AG20443 (cell line): ENCODE results near the gene CFAP299.
A peak's percentile ranks its signal among the peaks of the same experiment; 100 is the strongest.

Source experiments
- DNase-seq: peaks from one replicate; pipeline ENCODE4 v3.0.0; 2012; ENCODE audit warnings: low spot score, mixed read lengths

The CFAP299 gene

GRCh38 chr4:80521438-80521837 lies 185.9 kb downstream of the CFAP299 start:
- DNase-seq, result no peak

- no peak for DNase-seq
Observed at GRCh38 chr4:80526697-80527096, 191.2 kb downstream of the CFAP299 start.

DNA sequence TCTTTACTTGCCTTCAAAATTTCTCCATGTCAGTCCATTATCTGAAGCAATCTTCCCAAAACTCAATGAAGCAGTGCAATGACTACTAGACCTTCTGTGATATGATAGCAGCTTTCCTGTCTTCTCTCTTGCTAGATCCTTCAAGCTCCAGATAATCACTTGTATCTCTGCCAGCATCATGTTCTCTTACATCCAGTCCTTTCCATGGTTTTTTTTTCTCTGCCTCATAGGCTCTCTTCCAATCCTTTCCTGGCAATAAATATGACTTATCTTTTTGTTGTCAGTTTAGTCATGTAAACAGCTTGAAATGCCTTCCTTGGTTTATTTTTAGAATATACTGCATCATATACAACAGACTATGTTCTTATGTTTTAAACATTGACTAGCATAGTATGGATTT lies 193.5 kb downstream of the CFAP299 start:
- DNase-seq, result no peak

DNA sequence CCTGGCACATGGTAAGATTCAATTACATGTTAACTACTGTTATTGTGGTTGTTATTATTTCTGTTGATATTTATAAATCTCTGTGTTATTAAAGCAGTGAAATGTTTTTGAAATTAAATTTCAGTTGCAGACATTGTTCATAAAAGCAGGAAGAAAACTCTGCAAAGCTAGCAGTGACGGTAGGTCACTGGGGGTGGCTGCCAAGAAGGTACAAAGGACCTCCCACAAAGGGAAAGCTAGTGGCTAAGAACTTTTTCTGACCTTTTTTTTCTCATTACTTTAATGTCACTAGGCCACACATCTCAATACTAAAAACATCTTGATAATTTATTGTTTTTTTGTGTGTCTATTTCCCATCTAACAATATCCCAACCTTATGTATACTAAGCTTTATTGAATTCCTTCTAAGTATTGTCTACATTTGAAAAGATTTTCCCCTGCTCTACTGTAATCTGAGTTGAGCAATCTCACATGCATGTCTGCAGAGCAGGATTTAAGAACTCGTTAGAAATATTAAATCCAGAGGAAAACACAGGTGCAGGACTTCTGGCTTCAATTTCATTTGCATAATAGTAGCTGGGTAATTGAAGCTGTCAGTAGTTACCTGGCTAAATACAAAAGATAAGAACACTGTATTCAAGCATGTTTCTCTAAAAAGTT lies 197.3 kb downstream of the CFAP299 start:
- DNase-seq, result no peak

- DNase-seq, result no peak
Observed at GRCh38 chr4:80535551-80535950, 200.0 kb downstream of the CFAP299 start.

DNA sequence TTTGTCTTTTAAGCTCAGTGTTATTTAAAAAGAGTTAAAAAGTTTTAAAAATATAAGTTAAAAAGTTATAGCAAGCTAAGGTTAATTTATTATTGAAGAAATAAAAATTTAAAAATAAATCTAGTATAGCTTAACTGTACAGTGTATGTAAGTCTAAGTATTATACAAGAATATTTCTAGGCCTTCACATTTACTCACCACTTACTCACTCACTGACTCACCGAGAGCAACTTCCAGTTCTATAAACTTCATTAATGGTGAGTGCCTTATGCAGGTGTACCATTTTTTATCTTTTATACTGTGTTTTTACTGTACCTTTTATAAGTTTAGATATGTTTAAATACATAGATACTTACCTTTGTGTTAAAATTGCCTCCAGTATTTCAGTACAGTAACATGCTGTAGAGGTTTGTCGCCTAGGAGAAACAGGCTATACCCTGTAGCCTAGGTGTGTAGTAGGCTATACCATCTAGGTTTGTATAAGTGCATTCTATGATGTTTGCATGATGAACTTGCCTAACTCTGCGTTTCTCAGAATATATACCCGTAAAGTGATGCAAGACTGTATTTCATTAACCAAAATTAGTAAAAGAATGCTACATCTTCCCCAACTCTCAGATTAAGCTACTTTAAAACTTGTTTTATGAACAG lies 202.9 kb downstream of the CFAP299 start:
- no peak for DNase-seq

- DNase-seq, result no peak
Observed at GRCh38 chr4:80539190-80539589, 203.7 kb downstream of the CFAP299 start.

- DNase-seq, result no peak
Observed at GRCh38 chr4:80540349-80540748, 204.8 kb downstream of the CFAP299 start.

DNA sequence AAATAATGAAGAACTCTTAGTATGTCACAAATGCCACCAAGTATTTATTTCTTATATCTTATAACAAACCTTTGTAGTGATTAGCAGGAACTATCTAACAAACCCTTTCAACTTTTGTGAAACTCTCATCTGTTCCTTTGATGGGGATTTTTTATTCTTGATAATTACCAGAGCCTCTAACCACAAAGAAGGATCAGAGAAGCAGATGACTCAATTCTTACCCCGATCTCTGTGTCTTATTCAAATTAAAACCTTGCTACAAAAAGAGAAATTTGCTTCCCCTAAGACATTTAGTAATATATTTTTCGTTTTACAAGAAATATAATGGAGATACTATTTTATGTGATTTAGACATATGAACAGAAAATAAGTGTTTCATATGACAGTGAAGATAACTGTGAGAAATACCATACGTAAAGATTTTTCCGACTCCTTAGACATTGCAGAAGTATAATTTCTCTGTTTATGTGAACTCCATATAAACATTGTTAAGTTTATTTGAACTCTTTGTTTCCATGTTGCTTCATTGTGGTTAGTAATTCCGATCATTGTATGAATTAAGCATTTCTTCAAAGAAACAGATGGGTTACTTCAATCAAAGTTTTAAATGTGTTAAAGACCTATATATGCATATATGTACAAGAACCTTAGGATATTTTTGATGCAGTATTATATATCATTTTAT lies 205.4 kb downstream of the CFAP299 start:
- DNase-seq, result peak; percentile 11

GRCh38 chr4:80542747-80543146 lies 207.2 kb downstream of the CFAP299 start:
- no peak for DNase-seq

DNA sequence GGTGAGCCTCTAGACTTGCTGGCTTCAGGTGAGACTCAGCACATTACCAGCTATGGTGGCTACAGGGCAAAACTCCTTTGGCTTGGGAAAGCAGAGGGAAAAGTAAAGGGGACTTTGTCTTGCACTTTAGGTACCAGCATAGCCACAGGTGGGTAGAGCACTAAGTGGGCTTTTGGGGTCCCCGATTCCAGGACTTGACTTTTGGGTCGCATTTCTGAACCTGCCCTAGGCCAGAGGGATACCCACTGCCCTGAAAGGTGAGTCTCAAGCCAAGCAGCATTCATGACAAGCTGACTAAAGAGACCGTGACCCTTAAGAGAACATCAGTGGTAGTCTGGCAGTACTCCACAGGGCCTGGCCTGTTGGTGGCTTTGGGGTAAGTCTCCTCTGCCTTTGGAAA lies 224.8 kb downstream of the CFAP299 start:
- DNase-seq, result no peak

DNA sequence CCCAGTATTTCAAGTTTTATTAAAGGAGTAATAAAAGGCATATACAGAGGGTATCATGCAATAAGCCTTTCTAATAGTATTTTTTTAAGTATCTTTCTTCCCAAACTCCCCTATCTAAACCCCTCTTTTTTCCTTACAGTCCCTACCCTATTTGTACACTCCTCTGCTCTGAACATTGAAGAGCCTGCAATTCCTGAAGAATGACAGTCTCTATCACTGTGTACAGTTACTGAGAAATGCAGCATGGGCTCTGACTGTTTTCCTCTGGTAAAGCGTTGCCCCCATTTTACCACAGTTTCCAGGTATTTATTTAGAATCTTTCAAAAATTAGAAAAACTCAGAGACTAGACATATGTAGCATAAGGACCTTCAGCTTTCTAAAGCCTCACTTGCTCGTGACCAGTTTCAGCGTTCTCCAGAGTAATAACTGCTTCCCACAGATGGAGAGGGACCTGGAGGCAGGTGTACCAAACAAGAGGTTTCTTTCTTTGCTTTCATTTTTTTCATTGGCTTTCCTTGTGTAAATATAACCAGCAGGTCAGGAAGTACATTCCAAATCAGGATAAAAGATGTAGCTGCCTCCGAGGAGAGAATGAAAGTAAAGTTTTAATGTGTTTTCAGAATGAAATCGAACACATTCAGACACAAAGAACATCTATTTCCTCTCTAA lies 230.8 kb downstream of the CFAP299 start:
- DNase-seq, result no peak

DNA sequence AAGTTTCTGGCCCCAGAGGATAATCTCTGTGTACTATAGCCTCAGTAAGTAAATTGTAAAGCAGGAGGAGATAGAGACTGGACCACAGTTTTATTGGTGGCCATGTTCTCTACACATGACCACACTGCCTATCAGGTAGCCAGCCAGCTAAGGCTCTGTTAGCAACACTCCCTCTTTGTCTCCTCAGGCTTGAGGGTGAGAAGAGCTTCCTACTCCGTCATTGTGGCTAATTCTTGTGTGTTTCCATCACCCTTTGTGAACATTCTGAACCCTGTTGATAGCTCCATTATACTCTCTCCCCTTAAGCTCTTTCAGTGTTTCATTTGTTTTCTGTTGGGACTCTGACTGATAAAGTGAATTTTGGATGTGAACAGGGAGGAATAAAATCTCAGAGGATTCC lies 233.4 kb downstream of the CFAP299 start:
- no peak for DNase-seq

GRCh38 chr4:80576796-80577195 lies 241.3 kb downstream of the CFAP299 start:
- DNase-seq, result no peak

DNA sequence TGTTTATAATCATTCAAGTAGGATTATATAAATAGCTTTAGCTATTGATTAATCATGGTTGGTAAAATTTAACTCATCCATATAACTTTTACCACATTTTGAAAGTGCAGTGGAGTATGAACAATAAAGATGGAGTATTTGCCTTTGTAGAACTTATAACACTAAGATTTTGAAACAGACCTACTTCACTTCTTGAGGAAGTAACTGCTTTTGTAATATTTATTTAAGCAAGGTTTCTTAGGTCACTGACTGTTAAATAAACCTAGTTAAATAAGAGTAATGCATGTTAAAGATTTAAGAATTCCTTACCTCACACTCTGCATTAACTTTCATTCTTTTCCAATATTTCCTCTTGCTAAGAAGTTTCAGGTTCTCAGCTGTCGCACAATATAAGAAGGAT lies 242.5 kb downstream of the CFAP299 start:
- no peak for DNase-seq

DNA sequence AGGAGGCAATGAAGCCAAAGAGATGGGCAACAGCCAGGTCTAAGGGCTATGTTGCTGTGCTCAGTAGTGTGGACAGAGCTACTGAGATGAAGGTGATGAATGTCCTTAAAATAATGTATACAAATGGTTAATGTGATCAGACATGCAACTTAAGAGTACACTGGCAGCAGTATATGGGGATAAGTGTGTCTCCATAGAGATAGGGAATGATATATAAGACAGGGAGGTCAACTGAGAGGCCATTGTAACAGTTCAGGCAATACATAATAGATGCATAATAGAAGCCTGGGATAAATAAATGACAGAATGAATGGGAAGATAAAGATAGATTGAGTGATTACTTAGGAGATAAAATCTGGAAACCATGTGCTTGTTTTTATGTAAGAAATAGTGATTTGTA lies 250.0 kb downstream of the CFAP299 start:
- no peak for DNase-seq

DNA sequence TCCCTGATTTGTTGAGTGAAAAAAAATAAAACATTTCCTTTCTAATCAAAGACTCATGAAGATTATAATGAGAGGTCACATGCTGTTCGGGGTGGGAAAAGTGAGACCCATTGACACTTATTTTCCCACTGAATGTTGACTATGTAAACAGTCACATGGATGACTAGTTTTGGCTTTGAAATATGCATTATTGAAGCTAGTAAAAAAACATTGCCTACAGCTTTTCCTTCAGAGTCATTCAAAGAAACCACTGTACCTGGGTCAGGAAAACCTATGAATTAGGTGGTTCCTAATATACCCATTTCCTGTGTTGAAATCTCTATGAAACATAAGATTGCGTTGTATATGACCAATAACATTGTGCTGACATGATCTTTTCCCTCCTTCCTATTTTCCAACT lies 251.2 kb downstream of the CFAP299 start:
- DNase-seq, result no peak

GRCh38 chr4:80587871-80588385 lies 252.4 kb downstream of the CFAP299 start:
- no peak for DNase-seq

DNA sequence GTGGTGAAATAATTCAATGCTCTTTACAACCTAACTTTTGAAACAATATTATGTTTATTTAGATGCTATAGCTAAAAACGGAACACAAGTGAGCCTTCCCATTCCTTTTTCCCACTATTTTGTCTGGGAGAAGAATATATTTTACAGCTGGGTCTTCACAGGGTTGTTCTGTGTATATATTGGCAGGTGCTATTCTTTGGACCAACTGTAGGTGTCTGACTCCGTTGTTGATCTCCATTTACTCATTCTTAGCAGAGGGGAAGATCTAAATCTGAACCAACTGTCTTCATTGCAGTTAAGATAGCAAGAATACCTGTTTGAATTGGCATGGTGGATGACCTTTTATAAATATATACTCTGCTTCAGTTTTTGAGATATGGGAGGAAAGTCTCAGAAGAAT lies 257.4 kb downstream of the CFAP299 start:
- no peak for DNase-seq

GRCh38 chr4:80594701-80595100 lies 259.2 kb downstream of the CFAP299 start:
- no peak for DNase-seq

- DNase-seq, result peak; percentile 11
Observed at GRCh38 chr4:80608281-80608980, 272.9 kb downstream of the CFAP299 start.

GRCh38 chr4:80610199-80610598 lies 274.7 kb downstream of the CFAP299 start:
- DNase-seq, result no peak
